ENCODE measurements around the gene GOLGA7B. TPM values are rescaled to one million over a fixed set of nuclear protein-coding genes. Genes with fewer than 3 reads are reported as not detected.

The GOLGA7B gene
- total RNA-seq, 1 donor from 2014 or later, result 0.30 TPM

- Mint-ChIP-seq H3K4me3 (no peak overlapping the region), H3K36me3 (ENCODE audit: low read depth) (no peaks in the 10 kb centered on the region)
Measured at GRCh38 chr10:97883092-97883485, 33.4 kb downstream of the GOLGA7B start.

GRCh38 chr10:97886286-97886685 is 36.6 kb downstream of the GOLGA7B start:
- TF ChIP-seq CTCF (conservative IDR thresholded peaks at IDR 0.05), result no peak
- Mint-ChIP-seq H3K9me3 (no peaks in the 10 kb centered on the region), H3K27me3 (ENCODE audit: low read depth) (peaks cover 3% of the 10 kb centered on the region), H3K27ac (ENCODE audit: unreplicated experiment) (no peak overlapping the region), H3K36me3 (ENCODE audit: low read depth) (no peaks in the 10 kb centered on the region), H3K4me1 (peaks cover 19% of the 10 kb centered on the region), H3K4me3 (no peak overlapping the region)
- DNase-seq (ENCODE audit: low read depth, low spot score), result no peak

More at GRCh38 chr10:97883092-97883485, 33.4 kb downstream of the GOLGA7B start:
- peaks cover 7% of the 10 kb centered on the region for H3K27me3 Mint-ChIP-seq (ENCODE audit: low read depth)
- peaks cover 3% of the 10 kb centered on the region for H3K4me1 Mint-ChIP-seq
- H3K27ac Mint-ChIP-seq (ENCODE audit: unreplicated experiment), result no peak overlapping the region
- no peak for TF ChIP-seq CTCF (conservative IDR thresholded peaks at IDR 0.05)
- no peak for DNase-seq (ENCODE audit: low read depth, low spot score)
- no peaks in the 10 kb centered on the region for H3K9me3 Mint-ChIP-seq

- Mint-ChIP-seq H3K27me3 (ENCODE audit: low read depth) (peaks cover 2% of the 10 kb centered on the region), H3K9me3 (no peaks in the 10 kb centered on the region), H3K4me3 (no peak overlapping the region), H3K36me3 (ENCODE audit: low read depth) (no peaks in the 10 kb centered on the region), H3K4me1 (peaks cover 19% of the 10 kb centered on the region), H3K27ac (ENCODE audit: unreplicated experiment) (no peak overlapping the region)
- no peak for DNase-seq (ENCODE audit: low read depth, low spot score)
- no peak for TF ChIP-seq CTCF (conservative IDR thresholded peaks at IDR 0.05)
Measured at GRCh38 chr10:97887399-97887798, 37.8 kb downstream of the GOLGA7B start.

GRCh38 chr10:97888134-97888533 is 38.5 kb downstream of the GOLGA7B start:
- H3K9me3 Mint-ChIP-seq, result no peaks in the 10 kb centered on the region
- H3K27ac Mint-ChIP-seq (ENCODE audit: unreplicated experiment), result no peak overlapping the region
- H3K4me1 Mint-ChIP-seq, result peaks cover 19% of the 10 kb centered on the region
- TF ChIP-seq CTCF (conservative IDR thresholded peaks at IDR 0.05), result no peak
- no peaks in the 10 kb centered on the region for H3K36me3 Mint-ChIP-seq (ENCODE audit: low read depth)
- H3K4me3 Mint-ChIP-seq, result no peak overlapping the region
- DNase-seq (ENCODE audit: low read depth, low spot score), result no peak
- peaks cover 2% of the 10 kb centered on the region for H3K27me3 Mint-ChIP-seq (ENCODE audit: low read depth)

- Mint-ChIP-seq H3K27me3 (ENCODE audit: low read depth) (peaks cover 5% of the 10 kb centered on the region), H3K36me3 (ENCODE audit: low read depth) (no peaks in the 10 kb centered on the region), H3K27ac (ENCODE audit: unreplicated experiment) (no peak overlapping the region), H3K9me3 (no peaks in the 10 kb centered on the region), H3K4me3 (no peak overlapping the region), H3K4me1 (peaks cover 19% of the 10 kb centered on the region)
- DNase-seq (ENCODE audit: low read depth, low spot score), result no peak
- TF ChIP-seq CTCF (conservative IDR thresholded peaks at IDR 0.05), result no peak
Measured at GRCh38 chr10:97888641-97889262, 39.1 kb downstream of the GOLGA7B start.

All from neural crest cell (in vitro differentiated cells).